OCI-LY7 (cell line): ENCODE results near the gene TRIM9. TPM values are rescaled to one million over a fixed set of nuclear protein-coding genes. Genes with fewer than 3 reads are reported as not detected.

Source experiments
- total RNA-seq, 2 experiments: library from RNA; depleted of rRNA in 1 of 2; stranded (reverse); fragments of >200 nt in 1 of 2; shearing (Covaris generic) in 1 of 2; gene quantifications; 2 replicates each; pipeline ENCODE4 v1.2.3, GENCODE V29; 2014 to 2022

Gene TRIM9
- total RNA-seq, 2 experiments from 2014 or later, result 1.4 to 7.9 TPM

Other genes starting within 250 kb of the TRIM9 start
- 9.0 and 10.7 TPM in 2 replicates for gene ABHD12B, start 223.1 kb downstream of the TRIM9 start, total RNA-seq (2014; rRNA removed; shearing (Covaris generic))
- 6.8 and 13.1 TPM in 2 replicates for gene ABHD12B, start 223.1 kb downstream of the TRIM9 start, total RNA-seq (2022)
- 2.8 and 12.2 TPM in 2 replicates for gene PYGL, start 150.6 kb downstream of the TRIM9 start, total RNA-seq (2014; rRNA removed; shearing (Covaris generic))
- gene PYGL, start 150.6 kb downstream of the TRIM9 start, total RNA-seq (2022), result 2.6 and 3.3 TPM in 2 replicates
- 33.6 and 34.3 TPM in 2 replicates for gene TMX1, start 145.1 kb upstream of the TRIM9 start, total RNA-seq (2014; rRNA removed; shearing (Covaris generic))
- 49.8 and 59.0 TPM in 2 replicates for gene TMX1, start 145.1 kb upstream of the TRIM9 start, total RNA-seq (2022)